Left ventricle myocardium inferior (tissue), 1 donor: Measurements from ENCODE around the gene MUS81. TPM values are rescaled to one million over a fixed set of nuclear protein-coding genes. Genes with fewer than 3 reads are reported as not detected.

Source experiments
- DNase-seq: peaks from one replicate; pipeline ENCODE4 v3.0.0-alpha.2; 2020
- H3K27ac ChIP-seq: fragments of 200-600 bp; replicated peaks from 2 replicates; pipeline ENCODE4 v1.8.0; 2021
- H3K27me3 ChIP-seq: fragments of 200-600 bp; 2 replicates; pipeline ENCODE4 v1.8.0; 2021; ENCODE audit warnings: low read depth
- H3K36me3 ChIP-seq: fragments of 200-600 bp; 2 replicates; pipeline ENCODE4 v1.8.0; 2021
- H3K4me1 ChIP-seq: fragments of 200-600 bp; 2 replicates; pipeline ENCODE4 v1.8.0; 2021
- H3K4me3 ChIP-seq: fragments of 200-600 bp; 2 replicates; pipeline ENCODE4 v1.8.0; 2021; ENCODE audit warnings: mild to moderate bottlenecking, moderate library complexity
- H3K9me3 ChIP-seq: fragments of 200-600 bp; replicated peaks from 2 replicates; pipeline ENCODE4 v1.8.0; 2021
- intact Hi-C: fragments of 100-400 bp; cut with micrococcal nuclease; formaldehyde crosslinking; loops from one replicate; pipeline ENCODE4 v1.11.0; 2022
- total RNA-seq: library from RNA; stranded (reverse); fragmentation: NEBNext Ultra II Directional; extraction: Animal tissue kit (Norgen Biotek cat#: 25700); gene quantifications from one replicate; pipeline ENCODE4 v1.2.1, GENCODE V29; 2021
- TF ChIP-seq, protein P1 (sequence below): fragments of 200-600 bp; IDR thresholded peaks from 2 replicates; pipeline ENCODE4 v1.8.0; 2021; ENCODE audit warnings: antibody characterized with exemption, mild to moderate bottlenecking, borderline replicate concordance
- donor health status: DM: no; HTN: yes; CAD: no; lungs with severe emphysema.

Gene MUS81
- total RNA-seq, 1 donor from 2014 or later: 31.5 TPM

DNA sequence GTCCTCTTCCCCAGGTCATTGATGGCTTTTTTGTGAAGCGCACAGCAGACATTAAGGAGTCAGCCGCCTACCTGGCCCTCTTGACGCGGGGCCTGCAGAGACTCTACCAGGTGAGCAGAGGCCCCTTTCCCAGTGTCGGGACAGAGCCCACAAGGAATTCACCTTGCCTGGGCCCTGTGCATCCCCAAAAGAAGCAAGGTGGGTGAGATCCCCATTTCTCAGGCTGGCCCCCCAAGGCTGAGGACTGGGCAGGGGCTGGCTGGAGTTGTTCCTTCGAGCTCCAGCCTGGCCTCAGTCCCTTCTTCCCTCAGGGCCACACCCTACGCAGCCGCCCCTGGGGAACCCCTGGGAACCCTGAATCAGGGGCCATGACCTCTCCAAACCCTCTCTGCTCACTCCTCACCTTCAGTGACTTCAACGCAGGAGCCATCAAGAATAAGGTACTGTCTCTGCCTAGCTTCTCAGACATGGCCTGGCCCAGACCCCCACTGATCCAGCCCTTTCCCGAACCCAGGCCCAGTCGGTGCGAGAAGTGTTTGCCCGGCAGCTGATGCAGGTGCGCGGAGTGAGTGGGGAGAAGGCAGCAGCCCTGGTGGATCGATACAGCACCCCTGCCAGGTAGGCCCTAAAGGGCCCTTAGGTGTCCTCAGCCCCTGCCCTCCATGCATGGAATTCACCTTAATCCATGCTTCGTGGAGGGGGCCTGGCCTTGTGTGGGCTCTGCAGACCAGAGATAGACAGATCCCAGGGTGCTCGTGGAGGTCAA lies 4.7 kb downstream of the MUS81 start:
- peak; percentile 7 for DNase-seq
- intact Hi-C loops: no loop called here
- H3K4me3 ChIP-seq: no peak overlapping the region
- TF ChIP-seq, protein P1, sequence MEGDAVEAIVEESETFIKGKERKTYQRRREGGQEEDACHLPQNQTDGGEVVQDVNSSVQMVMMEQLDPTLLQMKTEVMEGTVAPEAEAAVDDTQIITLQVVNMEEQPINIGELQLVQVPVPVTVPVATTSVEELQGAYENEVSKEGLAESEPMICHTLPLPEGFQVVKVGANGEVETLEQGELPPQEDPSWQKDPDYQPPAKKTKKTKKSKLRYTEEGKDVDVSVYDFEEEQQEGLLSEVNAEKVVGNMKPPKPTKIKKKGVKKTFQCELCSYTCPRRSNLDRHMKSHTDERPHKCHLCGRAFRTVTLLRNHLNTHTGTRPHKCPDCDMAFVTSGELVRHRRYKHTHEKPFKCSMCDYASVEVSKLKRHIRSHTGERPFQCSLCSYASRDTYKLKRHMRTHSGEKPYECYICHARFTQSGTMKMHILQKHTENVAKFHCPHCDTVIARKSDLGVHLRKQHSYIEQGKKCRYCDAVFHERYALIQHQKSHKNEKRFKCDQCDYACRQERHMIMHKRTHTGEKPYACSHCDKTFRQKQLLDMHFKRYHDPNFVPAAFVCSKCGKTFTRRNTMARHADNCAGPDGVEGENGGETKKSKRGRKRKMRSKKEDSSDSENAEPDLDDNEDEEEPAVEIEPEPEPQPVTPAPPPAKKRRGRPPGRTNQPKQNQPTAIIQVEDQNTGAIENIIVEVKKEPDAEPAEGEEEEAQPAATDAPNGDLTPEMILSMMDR: no peak
- H3K27me3 ChIP-seq: no peaks in the 10 kb centered on the region
- peaks cover 57% of the 10 kb centered on the region for H3K4me1 ChIP-seq
- no peak overlapping the region for H3K27ac ChIP-seq
- H3K9me3 ChIP-seq: no peaks in the 10 kb centered on the region
- H3K36me3 ChIP-seq: peaks cover 80% of the 10 kb centered on the region

GRCh38 chr11:65865550-65866172 lies 5.4 kb downstream of the MUS81 start:
- no peak overlapping the region for H3K27ac ChIP-seq

GRCh38 chr11:65866509-65867283 lies 6.5 kb downstream of the MUS81 start:
- H3K27ac ChIP-seq: no peak overlapping the region
- H3K4me1 ChIP-seq: peaks cover 59% of the 10 kb centered on the region
- TF ChIP-seq, protein P1: no peak
- DNase-seq: peak; percentile 9
- H3K27me3 ChIP-seq: no peaks in the 10 kb centered on the region
- H3K9me3 ChIP-seq: no peaks in the 10 kb centered on the region
- H3K36me3 ChIP-seq: peaks cover 77% of the 10 kb centered on the region
- intact Hi-C loops: no loop called here
- no peak overlapping the region for H3K4me3 ChIP-seq

More at GRCh38 chr11:65865550-65866172, 5.4 kb downstream of the MUS81 start:
- Histone ChIP-seq H3K27me3 (no peaks in the 10 kb centered on the region), H3K36me3 (peaks cover 81% of the 10 kb centered on the region), H3K4me3 (no peak overlapping the region), H3K4me1 (peaks cover 59% of the 10 kb centered on the region), H3K9me3 (no peaks in the 10 kb centered on the region)
- TF ChIP-seq, protein P1: no peak
- intact Hi-C loops: no loop called here
- DNase-seq: peak; percentile 13

- DNase-seq: peak; percentile 23
- H3K4me1 ChIP-seq: peaks cover 58% of the 10 kb centered on the region
- H3K27me3 ChIP-seq: no peaks in the 10 kb centered on the region
- intact Hi-C loops: no loop called here
- no peak overlapping the region for H3K4me3 ChIP-seq
- no peaks in the 10 kb centered on the region for H3K9me3 ChIP-seq
- TF ChIP-seq, protein P1: no peak
- peaks cover 69% of the 10 kb centered on the region for H3K36me3 ChIP-seq
- H3K27ac ChIP-seq: no peak overlapping the region
Measured at GRCh38 chr11:65867284-65868071, 7.2 kb downstream of the MUS81 start.
